ENCODE results near the gene MLN.

Gene MLN

GRCh38 chr6:33771146-33772081 lies 32.4 kb downstream of the MLN start:
- DNase-seq, result peak; percentile 68 to 73

- no peak for DNase-seq
Observed at GRCh38 chr6:33770833-33771145, 33.0 kb downstream of the MLN start.

- DNase-seq, result no peak
Observed at GRCh38 chr6:33770124-33770832, 33.5 kb downstream of the MLN start.

- DNase-seq, result no peak
Observed at GRCh38 chr6:33769248-33769821, 34.5 kb downstream of the MLN start.

GRCh38 chr6:33768644-33769120 lies 35.1 kb downstream of the MLN start:
- peak; percentile 84 to 85 for DNase-seq

GRCh38 chr6:33766921-33767907 lies 36.6 kb downstream of the MLN start:
- no peak for DNase-seq

- no peak for DNase-seq
Observed at GRCh38 chr6:33765368-33765767, 38.4 kb downstream of the MLN start.

- DNase-seq, result no peak
Observed at GRCh38 chr6:33764036-33764435, 39.8 kb downstream of the MLN start.

- DNase-seq, result no peak
Observed at GRCh38 chr6:33763483-33763882, 40.3 kb downstream of the MLN start.

- no peak for DNase-seq
Observed at GRCh38 chr6:33762713-33763112, 41.1 kb downstream of the MLN start.

- DNase-seq, result peak; percentile 44 to 55
Observed at GRCh38 chr6:33761922-33762629, 41.7 kb downstream of the MLN start.

- DNase-seq, result no peak
Observed at GRCh38 chr6:33761581-33761921, 42.3 kb downstream of the MLN start.

GRCh38 chr6:33759887-33760629 lies 43.7 kb downstream of the MLN start:
- DNase-seq, result no peak

- DNase-seq, result no peak
Observed at GRCh38 chr6:33758815-33759216, 45.0 kb downstream of the MLN start.

GRCh38 chr6:33757906-33758305 lies 45.9 kb downstream of the MLN start:
- DNase-seq, result no peak

- DNase-seq, result no peak
Observed at GRCh38 chr6:33757113-33757512, 46.7 kb downstream of the MLN start.

GRCh38 chr6:33756211-33756954 lies 47.4 kb downstream of the MLN start:
- no peak for DNase-seq

GRCh38 chr6:33755070-33755869 lies 48.5 kb downstream of the MLN start:
- no peak for DNase-seq

GRCh38 chr6:33754222-33754621 lies 49.6 kb downstream of the MLN start:
- no peak for DNase-seq

GRCh38 chr6:33752646-33753015 lies 51.2 kb downstream of the MLN start:
- DNase-seq, result no peak
